GM21360 (cell line): ENCODE data around the gene SYNJ2.
A peak's percentile ranks its signal among the peaks of the same experiment; 100 is the strongest.

Experiments
- ATAC-seq: cut with Tn5 transposase; IDR thresholded peaks from one replicate; pipeline ENCODE4 v1.9.1; 2021; ENCODE audit warnings: mild to moderate bottlenecking, moderate library complexity; ENCODE audit not compliant: unreplicated experiment

The SYNJ2 gene

DNA sequence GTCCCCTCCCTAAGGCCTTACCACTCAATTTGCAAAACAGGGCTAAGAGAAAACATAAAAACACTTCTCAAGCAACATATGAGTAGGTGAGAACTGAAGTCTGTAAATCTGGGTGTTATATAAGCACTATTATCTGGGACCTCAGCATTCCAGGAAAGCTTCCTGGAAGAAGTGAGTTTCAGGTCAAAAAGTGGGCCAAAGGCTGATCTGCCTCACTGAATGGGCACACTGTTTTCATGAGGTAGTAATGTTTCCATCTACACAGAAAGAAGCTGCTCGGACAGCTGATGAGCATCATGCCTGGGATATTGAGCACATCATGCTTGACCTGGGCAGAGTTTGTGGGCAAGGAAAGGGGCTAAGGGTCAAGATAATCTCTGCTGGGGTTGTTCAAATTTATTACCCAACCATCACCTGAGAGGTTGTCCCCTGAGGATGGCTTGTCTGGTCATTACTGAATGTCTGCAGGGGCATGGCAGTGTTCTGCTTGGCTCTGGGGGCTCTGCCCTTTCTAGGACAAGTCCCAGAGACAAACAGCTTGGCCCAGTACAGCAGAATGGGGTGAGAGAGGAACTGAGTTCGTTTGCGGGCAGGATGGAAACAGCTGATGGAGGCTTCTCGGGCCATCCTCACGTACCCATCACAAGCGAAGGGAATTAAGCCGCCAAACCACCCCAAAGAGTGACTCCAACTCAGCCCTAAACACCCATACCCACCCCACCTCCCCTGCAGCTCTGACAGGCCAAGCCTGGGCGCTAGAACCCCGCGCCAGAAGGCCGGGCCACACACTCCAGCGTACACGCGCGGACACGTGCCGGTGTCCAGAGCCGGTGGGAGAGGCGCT is 1.2 kb upstream of the SYNJ2 start:
- no peak for ATAC-seq

DNA sequence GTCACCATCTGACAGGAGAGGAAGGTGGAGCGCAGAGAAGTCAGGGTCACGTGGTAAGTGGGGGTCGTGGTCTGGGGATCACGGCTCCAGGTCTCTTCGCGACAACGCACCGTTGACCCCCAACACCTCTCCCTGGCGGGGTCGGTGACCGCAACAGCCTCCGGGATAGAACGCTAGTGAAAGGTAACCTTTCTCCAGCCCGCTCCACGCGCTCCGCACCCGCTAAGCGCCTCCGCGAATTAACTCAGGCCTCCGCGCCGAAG is 600 bp upstream of the SYNJ2 start:
- peak; percentile 15 for ATAC-seq

DNA sequence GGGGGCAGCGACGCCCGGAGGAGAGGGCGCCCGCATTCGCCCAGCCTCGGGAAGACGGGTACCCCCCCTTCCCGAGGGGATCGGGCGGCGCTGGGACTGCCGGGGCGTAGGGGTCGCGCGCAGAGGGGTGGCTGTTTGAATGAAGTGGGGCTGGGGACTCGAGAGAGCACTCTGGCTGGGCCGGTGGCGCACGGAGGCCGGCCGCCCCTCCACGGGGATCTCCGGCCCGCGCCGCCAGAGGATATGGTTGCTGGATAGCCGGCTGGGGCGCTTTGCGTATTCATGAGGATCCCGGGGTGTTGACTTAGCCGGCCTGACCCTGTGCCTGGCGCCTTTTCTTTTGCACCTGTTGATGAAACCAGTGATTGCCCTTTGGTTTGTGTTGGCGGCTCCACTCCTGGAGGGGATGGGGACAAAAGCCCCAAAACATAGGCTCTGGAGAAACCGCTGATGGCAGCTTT is 469 bp downstream of the SYNJ2 start:
- ATAC-seq, result peak; percentile 34

DNA sequence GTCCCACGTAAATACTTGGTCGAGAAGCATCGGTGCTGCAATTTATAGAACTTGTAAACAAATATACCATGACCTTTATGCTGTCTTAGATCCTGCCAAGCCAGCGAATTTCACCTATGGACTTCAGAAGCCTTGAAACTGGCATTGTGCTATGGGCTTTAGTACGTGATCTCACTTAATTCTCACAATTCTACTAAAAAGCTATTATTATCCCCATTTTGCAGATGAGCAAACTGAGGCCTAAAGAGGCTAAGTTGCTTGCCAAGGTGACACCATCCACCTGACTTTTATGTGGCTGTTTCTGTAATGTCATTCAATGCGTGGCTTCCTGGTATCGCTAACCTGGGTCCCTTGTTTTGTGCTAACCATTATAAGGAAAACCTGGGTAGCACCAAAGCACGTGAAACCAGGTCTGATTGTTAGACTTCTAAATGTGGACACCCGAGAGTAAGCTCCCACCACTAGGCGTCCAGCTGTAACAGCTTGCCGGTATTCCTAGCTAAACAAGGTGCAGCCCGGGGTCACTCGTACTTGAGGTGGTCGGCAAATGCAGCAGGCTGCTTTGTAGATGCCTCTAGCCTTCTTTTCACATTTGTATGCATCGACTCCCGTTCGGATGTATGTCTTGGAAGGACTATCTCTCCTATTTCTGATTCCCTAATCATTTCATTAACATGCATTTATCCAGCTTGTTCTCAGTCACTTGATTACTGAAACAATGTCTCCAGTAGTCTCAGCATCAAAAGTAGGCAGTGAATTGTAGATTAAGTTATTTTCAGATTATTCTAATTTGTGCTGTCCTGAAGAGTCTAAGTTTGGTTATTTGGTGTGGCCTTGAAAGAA is 1.1 kb downstream of the SYNJ2 start:
- ATAC-seq, result no peak

DNA sequence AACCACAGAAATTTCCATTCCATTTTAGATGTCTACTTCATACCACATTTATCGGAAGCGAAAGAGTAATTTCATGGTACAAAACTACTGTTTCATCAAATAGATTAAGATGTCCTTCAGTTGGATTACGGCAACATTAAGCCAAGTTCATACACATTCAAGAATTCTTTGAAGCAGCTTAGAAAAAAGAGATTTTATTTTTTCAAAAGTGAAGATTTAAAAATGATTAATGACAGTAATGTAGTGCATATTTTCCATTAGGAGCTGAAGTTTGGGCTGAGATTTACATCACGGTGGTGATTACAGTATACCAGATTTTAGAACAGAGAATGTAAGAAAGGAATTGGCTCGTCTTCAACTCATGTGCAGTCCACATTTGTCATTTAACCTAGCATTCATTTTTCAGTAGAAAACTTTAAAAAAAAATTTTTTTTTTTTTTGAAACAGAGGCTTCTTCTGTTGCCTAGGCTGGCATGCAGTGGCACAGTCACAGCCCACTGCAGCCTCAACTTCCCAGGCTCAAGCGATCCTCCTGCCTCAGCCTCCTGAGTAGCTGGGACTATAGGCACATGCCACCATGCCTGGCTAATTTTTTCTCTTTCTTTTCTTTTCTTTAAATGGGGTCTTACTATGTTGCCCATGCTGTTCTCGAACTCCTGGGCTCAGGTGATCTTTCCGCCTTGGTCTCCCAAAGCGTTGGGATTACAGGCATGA is 1.9 kb downstream of the SYNJ2 start:
- ATAC-seq, result no peak

DNA sequence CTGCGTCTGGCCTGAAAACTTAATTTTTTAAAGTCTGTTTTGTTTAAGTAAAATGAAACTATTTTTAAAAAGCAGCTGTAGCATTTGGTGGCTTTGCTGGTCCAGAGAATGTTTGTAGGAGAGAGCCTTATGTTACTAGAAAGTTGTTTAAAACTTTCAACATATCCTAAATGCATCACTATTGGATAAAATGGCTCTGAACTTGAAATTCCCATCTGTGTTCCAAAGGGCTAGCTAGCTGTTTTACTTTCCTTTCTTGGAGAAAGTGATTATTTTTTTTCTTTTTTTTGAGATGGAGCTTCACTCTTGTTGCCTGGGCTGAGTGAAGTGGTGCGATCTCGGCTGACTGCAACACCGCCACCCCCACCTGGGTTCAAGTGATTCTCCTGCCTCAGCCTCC is 2.5 kb downstream of the SYNJ2 start:
- ATAC-seq, result no peak

DNA sequence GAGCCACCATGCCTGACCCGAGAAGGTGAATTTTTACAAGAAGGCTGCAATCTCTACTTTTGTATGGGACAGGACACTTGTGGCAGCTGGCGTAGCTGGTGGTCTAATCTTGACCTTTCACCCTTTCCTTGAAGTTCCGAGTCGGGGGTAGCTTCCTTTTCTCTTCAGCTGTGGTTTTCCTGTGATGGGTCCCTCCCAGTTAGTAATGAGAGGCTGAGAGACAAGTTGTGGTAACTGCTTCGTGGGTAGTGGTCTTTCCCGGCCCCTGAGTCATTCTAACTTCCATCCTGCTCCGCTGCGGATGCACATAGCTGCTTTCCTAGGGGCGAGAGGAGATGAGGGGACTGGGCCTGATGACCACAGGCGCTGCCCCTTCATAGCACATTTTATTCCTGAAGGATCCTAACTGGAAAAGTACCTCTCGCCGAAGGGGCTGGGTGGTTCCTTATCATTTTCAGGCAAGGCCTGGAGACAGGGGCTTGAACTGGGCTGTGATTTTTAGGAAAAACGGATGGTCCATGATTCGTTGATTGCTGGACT is 3.1 kb downstream of the SYNJ2 start:
- no peak for ATAC-seq

DNA sequence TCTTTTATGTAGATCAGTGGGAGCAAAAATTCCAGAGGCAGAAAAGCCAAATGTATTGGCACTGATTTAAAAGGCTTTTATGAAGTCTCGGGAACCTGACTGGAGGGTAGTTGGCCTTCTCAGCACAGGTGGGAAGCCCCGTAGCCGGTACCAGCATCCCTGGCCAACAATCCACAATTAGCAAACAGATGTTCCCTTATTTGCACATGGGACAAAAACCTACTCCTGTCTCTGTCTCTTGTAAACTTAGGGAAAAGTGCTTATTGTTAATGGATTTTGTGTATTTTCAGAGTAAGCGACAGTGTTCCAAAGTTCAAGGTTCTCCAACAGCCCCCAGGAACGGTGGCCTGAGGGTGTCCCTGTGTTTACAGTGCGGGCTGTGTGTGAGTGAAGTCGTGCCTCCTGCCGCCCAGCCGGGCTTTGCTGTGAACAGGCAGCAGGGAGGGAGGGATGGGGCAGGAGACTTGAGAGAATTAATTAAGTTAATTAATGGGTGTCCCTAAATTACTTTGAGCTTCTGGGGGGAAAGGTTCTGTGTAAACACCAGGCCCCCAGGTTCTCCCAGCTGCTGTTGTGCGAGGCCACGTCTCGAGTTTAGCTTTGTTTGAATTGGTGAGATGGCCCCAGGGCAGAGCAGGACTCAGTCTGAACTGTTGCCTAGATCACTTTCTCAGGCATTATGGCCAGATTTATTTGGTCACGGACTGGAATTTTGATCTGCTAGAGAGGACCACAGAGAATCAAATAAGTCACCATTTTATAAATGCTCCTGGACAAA is 3.9 kb downstream of the SYNJ2 start:
- ATAC-seq, result no peak

DNA sequence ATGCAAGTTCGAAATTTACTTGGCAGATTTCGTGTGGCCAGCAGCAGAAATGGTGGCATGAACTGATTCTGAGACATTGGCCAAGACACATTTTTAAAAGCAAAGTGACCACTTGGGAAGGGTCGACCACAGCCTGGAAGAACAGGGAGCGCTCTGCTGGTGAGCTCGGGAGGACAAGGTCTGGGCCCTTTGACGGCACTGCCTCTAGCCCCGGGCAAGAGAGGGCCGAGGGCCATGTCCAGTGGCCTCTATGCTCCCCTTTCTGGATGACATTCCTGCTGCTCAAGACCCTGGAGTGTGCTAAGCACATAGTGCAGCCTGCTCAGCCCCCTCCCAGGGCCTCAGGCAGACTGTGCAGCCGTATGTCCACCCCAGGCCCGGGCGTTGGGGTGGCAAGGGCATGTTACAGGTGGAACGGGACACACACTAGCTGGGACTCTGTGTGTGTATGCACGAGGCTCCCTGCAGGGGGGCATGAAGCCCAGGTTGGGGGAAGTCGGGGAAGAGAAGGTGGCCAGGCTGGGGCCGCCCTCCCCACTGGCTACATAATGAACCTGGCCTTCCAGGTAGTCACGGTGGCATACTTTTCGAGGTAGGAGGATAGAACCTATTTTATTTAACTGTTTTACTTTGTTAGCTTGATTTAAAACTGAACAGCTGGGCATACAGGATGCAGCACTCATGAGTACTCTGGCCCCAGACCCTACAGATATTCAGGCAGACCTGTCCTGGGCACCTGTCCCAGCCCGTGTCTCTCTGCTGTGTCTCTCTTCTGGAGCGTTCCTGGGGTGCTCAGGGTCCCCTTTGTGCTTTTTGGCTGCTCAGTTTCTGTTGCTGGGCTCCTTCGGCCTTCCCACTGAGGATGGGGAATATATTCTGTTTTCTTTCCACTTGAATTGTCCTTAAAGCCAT is 6.4 kb downstream of the SYNJ2 start:
- ATAC-seq, result no peak

DNA sequence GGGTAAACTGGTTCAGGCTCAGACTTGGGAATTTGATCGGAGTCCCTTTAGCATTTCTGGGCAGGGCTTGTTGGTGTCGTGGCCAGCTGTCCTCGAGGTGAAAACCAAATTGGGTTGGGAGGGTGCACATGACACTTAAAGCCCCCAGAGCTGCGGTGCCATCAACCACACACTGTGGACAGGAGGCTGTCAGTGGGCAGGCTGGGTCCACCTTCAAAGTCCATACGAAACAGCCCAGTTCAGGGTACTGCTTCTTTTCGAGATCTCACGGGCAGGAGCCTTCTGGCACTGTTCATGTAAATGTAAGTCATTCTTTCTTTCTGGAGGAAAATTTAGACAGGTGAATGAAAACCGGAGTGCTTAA is 7.0 kb downstream of the SYNJ2 start:
- no peak for ATAC-seq

DNA sequence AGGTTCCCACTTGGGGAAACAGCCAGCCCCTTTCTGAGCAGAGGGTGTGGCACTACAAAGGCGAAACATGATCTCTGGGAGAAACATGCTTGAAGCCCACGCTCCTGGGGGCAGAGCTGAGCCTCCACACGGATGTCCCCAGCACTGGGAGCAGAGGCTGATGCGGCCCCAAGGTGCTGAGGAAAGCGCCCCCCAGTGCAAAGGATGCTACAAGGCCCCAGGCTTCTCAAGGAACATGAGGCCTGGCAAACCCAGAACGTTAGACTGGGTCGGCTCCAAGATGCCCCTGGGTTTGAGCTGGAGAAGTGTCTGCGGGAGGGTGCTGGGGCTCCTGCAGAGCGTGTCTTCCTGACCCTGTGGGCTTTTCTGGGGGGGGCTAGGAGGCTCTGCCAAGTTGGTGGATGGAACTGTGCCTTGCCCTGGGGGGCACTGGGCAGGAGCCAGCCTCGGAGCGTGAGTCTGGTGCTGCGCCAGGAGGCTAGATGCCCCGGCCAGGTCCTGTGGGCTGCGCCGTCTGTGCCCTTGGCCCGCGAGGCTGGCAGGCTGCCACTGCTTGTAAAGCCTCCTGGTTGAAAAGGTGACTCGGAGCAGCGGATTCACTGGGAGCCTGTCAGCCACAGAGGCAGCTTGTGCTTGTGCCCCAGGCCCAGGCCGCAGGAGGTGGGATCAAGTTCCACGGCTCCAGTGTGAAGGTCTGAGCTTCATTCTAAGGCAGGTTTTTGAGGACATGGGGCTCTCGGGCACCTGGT is 8.1 kb downstream of the SYNJ2 start:
- no peak for ATAC-seq

DNA sequence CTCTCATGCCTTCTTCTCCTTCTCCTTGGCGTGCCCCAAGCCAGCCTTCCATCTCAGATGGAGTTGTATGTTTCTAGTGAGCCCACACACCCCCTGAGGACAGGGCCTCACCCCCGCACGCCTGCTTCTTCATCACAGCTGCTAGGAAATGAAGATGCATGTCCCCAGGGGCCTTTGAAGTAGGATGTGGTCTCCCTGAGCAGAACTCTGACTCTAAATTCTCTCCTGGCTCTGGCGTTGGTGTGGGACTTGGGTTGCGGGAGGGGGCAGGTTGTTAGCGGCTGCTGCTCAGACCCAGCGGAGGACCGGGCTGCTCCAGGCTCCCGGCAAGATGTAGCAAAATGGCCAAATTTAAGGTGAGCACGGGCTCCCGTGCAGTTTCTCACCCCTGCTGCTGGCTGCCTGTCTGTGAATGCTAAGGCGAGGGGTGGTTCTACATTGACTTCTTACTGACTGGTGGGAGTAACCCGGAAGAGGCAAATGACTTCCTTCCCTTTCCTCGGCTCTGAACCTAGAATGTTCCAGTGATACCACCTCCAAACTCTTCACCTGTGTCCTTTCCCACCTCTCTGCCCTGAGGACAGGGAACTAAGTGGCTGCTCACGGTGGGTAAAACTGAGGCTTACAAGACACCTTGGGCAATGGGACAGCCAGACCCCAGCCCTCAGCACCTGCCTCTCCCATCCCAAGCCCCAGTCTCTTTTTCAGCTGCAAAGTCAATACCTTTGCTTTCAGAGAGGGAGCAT is 8.8 kb downstream of the SYNJ2 start:
- no peak for ATAC-seq

DNA sequence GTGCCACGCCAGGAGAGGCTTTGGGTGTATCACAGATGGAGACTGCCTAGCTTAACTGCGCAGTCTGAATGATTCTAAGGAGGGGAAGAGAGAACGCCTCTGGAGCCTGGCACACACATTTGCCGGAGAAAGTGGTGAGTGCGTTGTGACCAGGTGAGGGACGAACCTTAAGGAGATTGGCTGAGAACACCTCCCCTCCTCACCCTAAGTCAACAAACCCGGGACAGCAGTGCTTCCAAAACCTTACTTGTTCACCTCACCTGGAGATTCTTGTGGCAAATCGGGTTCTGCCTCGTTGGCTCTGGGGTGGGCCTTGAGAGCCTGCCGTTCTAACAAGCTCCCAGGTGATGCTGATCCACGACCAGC is 9.4 kb downstream of the SYNJ2 start:
- ATAC-seq, result no peak

DNA sequence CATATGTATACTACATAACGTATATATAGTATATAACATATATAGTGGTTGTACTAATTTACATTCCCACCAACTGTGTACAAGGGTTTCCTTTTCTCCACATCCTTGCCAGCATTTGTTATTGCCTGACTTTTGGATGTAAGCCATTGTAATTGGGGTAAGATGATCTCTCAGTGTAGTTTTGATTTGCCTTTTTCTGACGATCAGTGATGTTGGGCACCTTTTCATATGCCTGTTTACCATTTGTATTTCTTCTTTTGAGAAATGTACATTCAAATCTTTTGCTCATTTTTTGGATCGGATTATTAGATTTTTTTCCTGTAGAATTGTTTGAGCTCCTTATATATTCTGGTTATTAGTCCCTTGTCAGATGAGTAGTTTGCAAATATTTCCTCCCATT is 11.4 kb downstream of the SYNJ2 start:
- ATAC-seq, result no peak

DNA sequence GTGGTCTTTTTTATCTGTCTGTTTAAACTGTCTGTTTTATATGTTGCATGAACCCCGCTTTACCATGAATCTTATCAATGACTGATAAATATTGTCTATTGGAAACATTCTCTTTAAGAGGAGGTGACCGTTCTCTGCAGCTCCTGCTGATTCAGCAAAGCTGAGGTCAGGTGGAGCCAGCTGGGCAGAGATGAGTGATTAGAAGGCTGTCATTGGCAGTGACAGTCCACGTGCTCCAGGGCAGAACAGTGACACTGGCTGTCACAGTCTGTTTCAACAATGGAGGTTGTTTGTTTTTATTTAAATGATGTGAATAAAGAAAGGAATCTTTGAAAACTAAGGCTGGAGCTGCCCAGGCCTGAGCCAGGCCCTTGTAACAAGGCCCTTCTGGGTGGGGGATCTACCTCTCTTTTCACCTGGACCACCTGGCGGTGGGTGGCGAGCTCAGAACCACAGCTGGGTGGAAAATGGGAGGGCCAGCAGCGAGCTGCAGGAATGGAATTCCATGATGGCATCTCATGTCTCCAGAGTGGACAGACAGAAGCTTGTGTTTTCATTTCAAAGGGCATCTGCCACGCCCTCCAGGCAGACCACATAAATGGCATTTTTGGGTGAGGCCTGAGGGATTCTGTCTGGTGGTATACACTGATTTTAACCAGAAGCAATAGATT is 12.6 kb downstream of the SYNJ2 start:
- ATAC-seq, result no peak

DNA sequence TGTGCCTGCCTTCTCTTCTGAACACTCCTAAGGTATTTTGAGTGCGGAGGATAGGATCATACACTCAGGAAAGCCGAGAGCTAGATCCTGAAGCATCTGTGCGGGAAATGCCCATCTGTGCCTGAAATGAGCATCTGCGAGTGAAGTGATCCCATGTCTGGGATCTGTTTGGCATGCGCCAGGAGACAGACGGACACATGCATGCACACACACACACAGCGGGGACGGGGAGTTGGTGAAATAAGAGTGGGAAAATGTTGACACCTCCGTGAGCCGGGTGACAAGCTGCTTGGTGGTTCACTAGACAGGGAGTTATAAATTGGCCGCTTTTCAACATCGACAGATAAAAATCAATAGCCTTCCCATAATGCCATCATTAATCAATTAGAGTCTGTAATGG is 13.8 kb downstream of the SYNJ2 start:
- no peak for ATAC-seq

DNA sequence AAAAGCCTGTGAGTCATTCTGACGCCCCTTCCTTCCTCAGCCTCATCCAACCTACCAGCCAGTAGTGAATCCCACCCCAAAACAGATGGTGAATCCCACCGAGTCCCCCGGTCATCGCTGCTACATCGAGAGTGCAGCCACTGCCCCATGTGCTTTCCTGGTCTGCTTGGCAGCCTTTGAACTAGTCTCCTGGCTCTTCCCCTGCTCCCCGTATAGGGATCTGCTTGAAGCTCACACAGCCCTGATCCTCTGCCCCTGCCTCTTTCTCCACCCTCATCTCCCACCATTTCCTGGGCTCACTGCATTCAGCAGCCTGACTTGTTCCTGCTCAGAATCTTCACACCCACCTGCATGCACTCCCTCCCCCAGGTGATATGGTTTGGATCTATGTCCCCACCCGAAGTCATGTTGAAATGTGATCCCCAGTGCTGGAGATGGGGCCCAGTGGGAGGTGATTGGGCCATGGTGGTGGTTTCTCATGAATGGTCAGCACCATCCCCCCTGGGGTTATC is 14.6 kb downstream of the SYNJ2 start:
- no peak for ATAC-seq
